Measurements from ENCODE around the gene CTDSP2. TPM values are rescaled to one million over a fixed set of nuclear protein-coding genes. Genes with fewer than 3 reads are reported as not detected.

Gene CTDSP2
- total RNA-seq, 1 experiment from 2014 or later: 82.7 TPM

- H4K20me1 ChIP-seq (ENCODE audit: insufficient read depth): no peaks in the 10 kb centered on the region
- H3K4me2 ChIP-seq (ENCODE audit: low read length): no peak overlapping the region
- H3K4me3 ChIP-seq (replicated peaks in 1 of 2; ENCODE audit: low read depth in 1 of 2, low read length in 2 of 2): no peak overlapping the region
- ATAC-seq (no peak; the same call in 1 of the 2 replicates), DNase-seq (ENCODE audit: low read depth, low spot score) (no peak)
- H3K9ac ChIP-seq (ENCODE audit: low read length): no peak overlapping the region
- H3K9me2 ChIP-seq (ENCODE audit: insufficient read depth): no peaks in the 10 kb centered on the region
- intact Hi-C loops (cut with micrococcal nuclease): no loop called here
- ChIA-PET RAD21 (ENCODE audit: low non-redundant PET in 1 of 2, low total read pairs in 2 of 2, uncharacterized antibody in 2 of 2, unreplicated experiment in 2 of 2) (no interaction called here), POLR2A (no interaction called here), CTCF (no interaction called here)
- no peaks in the 10 kb centered on the region for H3K27me3 ChIP-seq (ENCODE audit: insufficient read depth, low read length)
- H2AFZ ChIP-seq (ENCODE audit: low read depth, low read length, poor library complexity, severe bottlenecking): no peak overlapping the region
- H3K4me1 ChIP-seq (ENCODE audit: control insufficient read depth in 1 of 2, insufficient read depth in 2 of 2, low read length in 2 of 2): no peaks in the 10 kb centered on the region
- no peaks in the 10 kb centered on the region for H3K9me3 ChIP-seq (ENCODE audit: control insufficient read depth in 1 of 2, insufficient read depth in 1 of 2, low read depth in 1 of 2, low read length in 2 of 2)
- TF ChIP-seq ZBTB33 (IDR thresholded peaks at IDR 0.05; ENCODE audit: extremely low read depth, insufficient replicate concordance, low read length): no peak
- TF ChIP-seq YY1 (IDR thresholded peaks at IDR 0.05; ENCODE audit: extremely low read depth, insufficient replicate concordance, low read depth, low read length): no peak
- no peak for TF ChIP-seq EZH2 (IDR thresholded peaks at IDR 0.05)
- no peak for TF ChIP-seq CBX3 (IDR thresholded peaks at IDR 0.05; ENCODE audit: low read depth)
- no peak for TF ChIP-seq RAD21 (IDR thresholded peaks at IDR 0.05; ENCODE audit: low read depth)
- TF ChIP-seq ELF1 (IDR thresholded peaks at IDR 0.05; ENCODE audit: borderline replicate concordance, low read depth): no peak
- TF ChIP-seq CTCF (IDR thresholded peaks at IDR 0.05 in 2 of 3, conservative IDR thresholded peaks at IDR 0.05 in 1 of 3; ENCODE audit: borderline replicate concordance in 1 of 3, insufficient read depth in 1 of 3, low read depth in 2 of 3, low read length in 2 of 3): no peak
- no peak for TF ChIP-seq REST (IDR thresholded peaks at IDR 0.05; ENCODE audit: low read depth)
- TF ChIP-seq POLR2AphosphoS5 (IDR thresholded peaks at IDR 0.05; ENCODE audit: low read depth, low read length): no peak
- TF ChIP-seq ZFX (IDR thresholded peaks at IDR 0.05): no peak
- no peak for TF ChIP-seq TCF7L2 (IDR thresholded peaks at IDR 0.05; ENCODE audit: borderline replicate concordance, extremely low read depth, insufficient read depth, insufficient read length)
- no peak for TF ChIP-seq SRF (IDR thresholded peaks at IDR 0.05; ENCODE audit: low read depth)
- TF ChIP-seq FOSL1 (IDR thresholded peaks at IDR 0.05; ENCODE audit: low read depth): no peak
- no peak for TF ChIP-seq POLR2A (IDR thresholded peaks at IDR 0.05; ENCODE audit: borderline replicate concordance, extremely low read depth, insufficient read depth, insufficient read length)
- BruUV-seq (replicated peaks): no TSS peak
- H3K36me3 ChIP-seq (ENCODE audit: control insufficient read depth in 1 of 2, insufficient read depth in 2 of 2, low read length in 2 of 2): no peaks in the 10 kb centered on the region
- H3K27ac ChIP-seq (ENCODE audit: low read depth, low read length): no peak overlapping the region
- no peaks in the 10 kb centered on the region for H3K79me2 ChIP-seq (ENCODE audit: insufficient read depth, low read length)
Observed at GRCh38 chr12:57872362-57872761, 25.8 kb upstream of the CTDSP2 start.

Measured in HCT116 (cell line).